ENCODE measurements around the gene FGL2.

Gene FGL2

GRCh38 chr7:77216181-77216845 is 16.7 kb upstream of the FGL2 start:
- Histone ChIP-seq H3K36me3 (ENCODE audit: insufficient read depth, low read length) (no peaks in the 10 kb centered on the region), H3K27ac (ENCODE audit: low read depth, low read length) (no peak overlapping the region), H3K4me3 (ENCODE audit: low read depth, low read length) (no peak overlapping the region), H3K4me1 (ENCODE audit: control insufficient read depth, insufficient read depth, low read length, unreplicated experiment) (no peaks in the 10 kb centered on the region), H2AFZ (ENCODE audit: low read length, unreplicated experiment) (no peak overlapping the region), H3K79me2 (ENCODE audit: control insufficient read depth, insufficient read depth, low read length, unreplicated experiment) (no peaks in the 10 kb centered on the region), H3K27me3 (ENCODE audit: insufficient read depth, low read length) (no peaks in the 10 kb centered on the region)

- no peaks in the 10 kb centered on the region for H3K79me2 ChIP-seq (ENCODE audit: control insufficient read depth, insufficient read depth, low read length, unreplicated experiment)
- no peaks in the 10 kb centered on the region for H3K4me1 ChIP-seq (ENCODE audit: control insufficient read depth, insufficient read depth, low read length, unreplicated experiment)
- H3K27me3 ChIP-seq (ENCODE audit: insufficient read depth, low read length), result no peaks in the 10 kb centered on the region
- H3K27ac ChIP-seq (ENCODE audit: low read depth, low read length), result no peak overlapping the region
- no peak overlapping the region for H3K4me3 ChIP-seq (ENCODE audit: low read depth, low read length)
- H3K36me3 ChIP-seq (ENCODE audit: insufficient read depth, low read length), result no peaks in the 10 kb centered on the region
- H2AFZ ChIP-seq (ENCODE audit: low read length, unreplicated experiment), result no peak overlapping the region
Observed at GRCh38 chr7:77209479-77210139, 10.0 kb upstream of the FGL2 start.

GRCh38 chr7:77208416-77208815 is 8.8 kb upstream of the FGL2 start:
- H3K4me3 ChIP-seq (ENCODE audit: low read depth, low read length), result no peak overlapping the region
- no peaks in the 10 kb centered on the region for H3K79me2 ChIP-seq (ENCODE audit: control insufficient read depth, insufficient read depth, low read length, unreplicated experiment)
- H3K36me3 ChIP-seq (ENCODE audit: insufficient read depth, low read length), result no peaks in the 10 kb centered on the region
- H3K27ac ChIP-seq (ENCODE audit: low read depth, low read length), result no peak overlapping the region
- H2AFZ ChIP-seq (ENCODE audit: low read length, unreplicated experiment), result no peak overlapping the region
- H3K27me3 ChIP-seq (ENCODE audit: insufficient read depth, low read length), result no peaks in the 10 kb centered on the region
- H3K4me1 ChIP-seq (ENCODE audit: control insufficient read depth, insufficient read depth, low read length, unreplicated experiment), result no peaks in the 10 kb centered on the region

GRCh38 chr7:77205706-77206105 is 6.1 kb upstream of the FGL2 start:
- no peak overlapping the region for H3K4me3 ChIP-seq (ENCODE audit: low read depth, low read length)
- no peak overlapping the region for H2AFZ ChIP-seq (ENCODE audit: low read length, unreplicated experiment)
- no peaks in the 10 kb centered on the region for H3K27me3 ChIP-seq (ENCODE audit: insufficient read depth, low read length)
- no peak overlapping the region for H3K27ac ChIP-seq (ENCODE audit: low read depth, low read length)
- H3K36me3 ChIP-seq (ENCODE audit: insufficient read depth, low read length), result no peaks in the 10 kb centered on the region
- H3K79me2 ChIP-seq (ENCODE audit: control insufficient read depth, insufficient read depth, low read length, unreplicated experiment), result no peaks in the 10 kb centered on the region
- H3K4me1 ChIP-seq (ENCODE audit: control insufficient read depth, insufficient read depth, low read length, unreplicated experiment), result no peaks in the 10 kb centered on the region

GRCh38 chr7:77202481-77202976 is 2.9 kb upstream of the FGL2 start:
- no peak overlapping the region for H3K27ac ChIP-seq (ENCODE audit: low read depth, low read length)
- H3K27me3 ChIP-seq (ENCODE audit: insufficient read depth, low read length), result no peaks in the 10 kb centered on the region
- no peak overlapping the region for H2AFZ ChIP-seq (ENCODE audit: low read length, unreplicated experiment)
- no peaks in the 10 kb centered on the region for H3K36me3 ChIP-seq (ENCODE audit: insufficient read depth, low read length)
- H3K4me1 ChIP-seq (ENCODE audit: control insufficient read depth, insufficient read depth, low read length, unreplicated experiment), result no peaks in the 10 kb centered on the region
- no peak overlapping the region for H3K4me3 ChIP-seq (ENCODE audit: low read depth, low read length)
- no peaks in the 10 kb centered on the region for H3K79me2 ChIP-seq (ENCODE audit: control insufficient read depth, insufficient read depth, low read length, unreplicated experiment)

GRCh38 chr7:77200542-77200941 is 923 bp upstream of the FGL2 start:
- Histone ChIP-seq H3K36me3 (ENCODE audit: insufficient read depth, low read length) (no peaks in the 10 kb centered on the region), H3K4me1 (ENCODE audit: control insufficient read depth, insufficient read depth, low read length, unreplicated experiment) (no peaks in the 10 kb centered on the region), H3K27ac (ENCODE audit: low read depth, low read length) (no peak overlapping the region), H3K79me2 (ENCODE audit: control insufficient read depth, insufficient read depth, low read length, unreplicated experiment) (no peaks in the 10 kb centered on the region), H2AFZ (ENCODE audit: low read length, unreplicated experiment) (no peak overlapping the region), H3K4me3 (ENCODE audit: low read depth, low read length) (no peak overlapping the region), H3K27me3 (ENCODE audit: insufficient read depth, low read length) (no peaks in the 10 kb centered on the region)

- Histone ChIP-seq H3K27ac (ENCODE audit: low read depth, low read length) (no peak overlapping the region), H3K4me1 (ENCODE audit: control insufficient read depth, insufficient read depth, low read length, unreplicated experiment) (no peaks in the 10 kb centered on the region), H3K4me3 (ENCODE audit: low read depth, low read length) (no peak overlapping the region), H2AFZ (ENCODE audit: low read length, unreplicated experiment) (no peak overlapping the region), H3K27me3 (ENCODE audit: insufficient read depth, low read length) (no peaks in the 10 kb centered on the region), H3K36me3 (ENCODE audit: insufficient read depth, low read length) (no peaks in the 10 kb centered on the region), H3K79me2 (ENCODE audit: control insufficient read depth, insufficient read depth, low read length, unreplicated experiment) (no peaks in the 10 kb centered on the region)
Observed at GRCh38 chr7:77197141-77197540, 2.5 kb downstream of the FGL2 start.

GRCh38 chr7:77188731-77189437 is 10.7 kb downstream of the FGL2 start:
- H3K79me2 ChIP-seq (ENCODE audit: control insufficient read depth, insufficient read depth, low read length, unreplicated experiment), result no peaks in the 10 kb centered on the region
- no peaks in the 10 kb centered on the region for H3K4me1 ChIP-seq (ENCODE audit: control insufficient read depth, insufficient read depth, low read length, unreplicated experiment)
- no peak overlapping the region for H3K4me3 ChIP-seq (ENCODE audit: low read depth, low read length)
- H2AFZ ChIP-seq (ENCODE audit: low read length, unreplicated experiment), result no peak overlapping the region
- no peaks in the 10 kb centered on the region for H3K27me3 ChIP-seq (ENCODE audit: insufficient read depth, low read length)
- H3K36me3 ChIP-seq (ENCODE audit: insufficient read depth, low read length), result no peaks in the 10 kb centered on the region
- no peak overlapping the region for H3K27ac ChIP-seq (ENCODE audit: low read depth, low read length)

GRCh38 chr7:77185866-77186265 is 13.8 kb downstream of the FGL2 start:
- H3K4me3 ChIP-seq (ENCODE audit: low read depth, low read length), result no peak overlapping the region
- H3K27ac ChIP-seq (ENCODE audit: low read depth, low read length), result no peak overlapping the region
- no peaks in the 10 kb centered on the region for H3K36me3 ChIP-seq (ENCODE audit: insufficient read depth, low read length)
- no peaks in the 10 kb centered on the region for H3K79me2 ChIP-seq (ENCODE audit: control insufficient read depth, insufficient read depth, low read length, unreplicated experiment)
- no peaks in the 10 kb centered on the region for H3K27me3 ChIP-seq (ENCODE audit: insufficient read depth, low read length)
- no peaks in the 10 kb centered on the region for H3K4me1 ChIP-seq (ENCODE audit: control insufficient read depth, insufficient read depth, low read length, unreplicated experiment)
- H2AFZ ChIP-seq (ENCODE audit: low read length, unreplicated experiment), result no peak overlapping the region

GRCh38 chr7:77184990-77185389 is 14.6 kb downstream of the FGL2 start:
- Histone ChIP-seq H3K4me1 (ENCODE audit: control insufficient read depth, insufficient read depth, low read length, unreplicated experiment) (no peaks in the 10 kb centered on the region), H3K36me3 (ENCODE audit: insufficient read depth, low read length) (no peaks in the 10 kb centered on the region), H3K4me3 (ENCODE audit: low read depth, low read length) (no peak overlapping the region), H3K27ac (ENCODE audit: low read depth, low read length) (no peak overlapping the region), H2AFZ (ENCODE audit: low read length, unreplicated experiment) (no peak overlapping the region), H3K27me3 (ENCODE audit: insufficient read depth, low read length) (no peaks in the 10 kb centered on the region), H3K79me2 (ENCODE audit: control insufficient read depth, insufficient read depth, low read length, unreplicated experiment) (no peaks in the 10 kb centered on the region)

GRCh38 chr7:77184463-77184862 is 15.2 kb downstream of the FGL2 start:
- Histone ChIP-seq H3K79me2 (ENCODE audit: control insufficient read depth, insufficient read depth, low read length, unreplicated experiment) (no peaks in the 10 kb centered on the region), H3K27ac (ENCODE audit: low read depth, low read length) (no peak overlapping the region), H2AFZ (ENCODE audit: low read length, unreplicated experiment) (no peak overlapping the region), H3K4me3 (ENCODE audit: low read depth, low read length) (no peak overlapping the region), H3K27me3 (ENCODE audit: insufficient read depth, low read length) (no peaks in the 10 kb centered on the region), H3K4me1 (ENCODE audit: control insufficient read depth, insufficient read depth, low read length, unreplicated experiment) (no peaks in the 10 kb centered on the region), H3K36me3 (ENCODE audit: insufficient read depth, low read length) (no peaks in the 10 kb centered on the region)

All from ACC112 (cell line).